Loucy (cell line): Measurements from ENCODE around the gene DAPK1.

ENCODE experiments used
- CTCF ChIP-seq: fragments of 200-600 bp; sonication (generic); conservative IDR thresholded peaks from 2 replicates; pipeline ENCODE4 v1.5.1; 2014; ENCODE audit warnings: mild to moderate bottlenecking, antibody characterized with exemption, low read length
- EZH2phosphoT487 ChIP-seq: fragments of 200-600 bp; IDR thresholded peaks from 2 replicates; pipeline ENCODE4 v1.6.1; 2018; ENCODE audit warnings: antibody characterized with exemption, mild to moderate bottlenecking, moderate library complexity, borderline replicate concordance

DNA sequence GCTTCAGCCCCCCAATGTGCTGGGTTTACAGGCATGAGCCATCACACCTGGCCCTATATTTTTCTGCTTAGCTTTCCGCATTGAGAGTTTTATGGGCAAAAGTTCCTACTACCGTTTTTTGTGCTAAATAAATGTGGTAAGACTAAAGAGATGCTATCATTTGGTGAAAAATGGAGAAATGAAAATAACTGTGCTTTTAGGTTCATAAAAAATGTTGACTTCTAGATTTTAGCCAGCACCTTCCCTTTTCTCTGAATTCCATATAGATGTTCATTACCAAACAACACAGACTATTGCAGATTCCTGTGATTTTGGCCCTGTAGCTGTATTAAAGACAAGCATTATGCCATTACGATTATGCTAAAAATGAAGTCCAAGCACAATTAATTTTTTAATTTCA lies 156.3 kb downstream of the DAPK1 start:
- TF ChIP-seq CTCF: no peak
- TF ChIP-seq EZH2phosphoT487: no peak
